NCI-H2196 treated with DMSO at 0.1 percent for 48 hours (cell line): Measurements from ENCODE around the gene RMND5A.

Experiments
- DNase-seq: peaks from one replicate; lab custom pipeline; 2025; ENCODE audit not compliant: unreplicated experiment; lab: John Stamatoyannopoulos, UW

RMND5A gene

DNA sequence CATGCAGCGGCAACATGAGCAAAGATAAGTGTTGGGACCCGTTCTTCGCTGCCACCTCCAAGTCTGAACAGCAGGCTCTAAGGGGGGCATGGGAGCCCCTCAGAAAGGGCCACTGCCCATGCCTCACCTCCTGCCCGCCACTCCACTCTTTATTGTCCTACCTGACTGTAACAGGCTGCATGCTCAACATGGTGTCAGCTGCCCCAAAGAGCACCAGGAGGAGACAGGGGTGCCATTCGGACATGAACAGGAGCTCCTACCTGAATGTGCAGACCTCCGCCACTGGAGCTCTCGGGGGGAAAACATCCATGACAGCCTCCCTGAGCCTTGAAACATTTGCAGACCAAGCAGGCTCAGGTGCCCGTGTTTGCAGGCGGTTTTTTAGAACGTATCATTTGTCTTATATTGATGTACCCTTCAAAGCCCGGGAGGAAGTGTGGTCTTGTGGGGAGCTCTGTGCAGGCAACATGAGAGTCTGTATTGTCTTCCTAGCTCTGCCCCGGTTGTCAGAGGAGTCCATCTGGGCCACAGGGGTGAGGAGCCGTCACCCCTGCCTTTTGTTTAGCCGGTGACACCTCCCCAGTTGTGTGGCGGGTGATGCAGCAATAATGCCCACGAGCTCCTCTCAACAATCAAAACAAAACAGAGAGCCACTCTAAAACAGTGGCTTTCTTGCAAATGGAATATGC is 105.7 kb downstream of the RMND5A start:
- DNase-seq = no peak

- no peak for DNase-seq
These were observed 106.9 kb downstream of the RMND5A start for GRCh38 chr2:86826951-86827350.
